Forelimb muscle (tissue), 1 donor: ENCODE measurements around the gene CD101. TPM values are rescaled to one million over a fixed set of nuclear protein-coding genes. Genes with fewer than 3 reads are reported as not detected.

Source experiments
- DNase-seq: peaks from one replicate; pipeline ENCODE4 v3.0.0-alpha.2; 2013; ENCODE audit warnings: low read depth
- polyA plus RNA-seq: library from polyadenylated mRNA; unstranded; fragments of 120-200 nt; gene quantifications from one replicate; pipeline ENCODE4 v1.2.1, GENCODE V29; 2013; ENCODE audit not compliant: insufficient read length

CD101 gene
- polyA plus RNA-seq, 1 donor: 4.3 TPM

- no peak for DNase-seq
These were observed 17.0 kb upstream of the CD101 start for GRCh38 chr1:116984406-116985160.

DNA sequence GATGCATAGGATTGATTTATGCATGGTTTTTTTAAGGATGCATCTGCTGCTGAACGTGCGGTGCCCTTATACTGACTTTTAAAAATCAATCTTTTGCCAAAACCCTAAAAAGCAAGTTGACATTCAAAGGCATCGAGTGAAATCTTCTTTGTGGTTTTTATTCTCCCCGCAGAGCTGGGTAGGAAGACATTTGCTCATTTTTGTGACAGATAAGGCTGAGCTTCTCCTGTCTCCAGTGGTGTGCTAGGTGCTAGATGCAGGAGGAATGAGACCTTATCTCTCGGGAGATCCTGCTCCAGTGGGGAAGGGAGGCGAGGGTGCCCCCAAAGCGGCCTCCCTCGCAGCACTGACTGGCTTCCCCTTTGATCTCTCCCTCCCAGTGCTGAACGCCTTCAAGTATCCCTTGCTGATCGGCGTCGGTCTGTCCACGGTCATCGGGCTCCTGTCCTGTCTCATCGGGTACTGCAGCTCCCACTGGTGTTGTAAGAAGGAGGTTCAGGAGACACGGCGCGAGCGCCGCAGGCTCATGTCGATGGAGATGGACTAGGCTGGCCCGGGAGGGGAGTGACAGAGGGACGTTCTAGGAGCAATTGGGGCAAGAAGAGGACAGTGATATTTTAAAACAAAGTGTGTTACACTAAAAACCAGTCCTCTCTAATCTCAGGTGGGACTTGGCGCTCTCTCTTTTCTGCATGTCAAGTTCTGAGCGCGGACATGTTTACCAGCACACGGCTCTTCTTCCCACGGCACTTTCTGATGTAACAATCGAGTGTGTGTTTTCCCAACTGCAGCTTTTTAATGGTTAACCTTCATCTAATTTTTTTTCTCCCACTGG is 14.9 kb upstream of the CD101 start:
- no peak for DNase-seq

DNA sequence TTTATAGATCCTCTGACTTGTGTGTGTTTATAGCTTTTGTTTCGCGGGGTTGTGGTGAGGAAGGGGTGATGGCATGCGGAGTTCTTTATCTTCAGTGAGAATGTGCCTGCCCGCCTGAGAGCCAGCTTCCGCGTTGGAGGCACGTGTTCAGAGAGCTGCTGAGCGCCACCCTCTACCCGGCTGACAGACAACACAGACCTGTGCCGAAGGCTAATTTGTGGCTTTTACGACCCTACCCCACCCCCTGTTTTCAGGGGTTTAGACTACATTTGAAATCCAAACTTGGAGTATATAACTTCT is 14.4 kb upstream of the CD101 start:
- DNase-seq: no peak

DNA sequence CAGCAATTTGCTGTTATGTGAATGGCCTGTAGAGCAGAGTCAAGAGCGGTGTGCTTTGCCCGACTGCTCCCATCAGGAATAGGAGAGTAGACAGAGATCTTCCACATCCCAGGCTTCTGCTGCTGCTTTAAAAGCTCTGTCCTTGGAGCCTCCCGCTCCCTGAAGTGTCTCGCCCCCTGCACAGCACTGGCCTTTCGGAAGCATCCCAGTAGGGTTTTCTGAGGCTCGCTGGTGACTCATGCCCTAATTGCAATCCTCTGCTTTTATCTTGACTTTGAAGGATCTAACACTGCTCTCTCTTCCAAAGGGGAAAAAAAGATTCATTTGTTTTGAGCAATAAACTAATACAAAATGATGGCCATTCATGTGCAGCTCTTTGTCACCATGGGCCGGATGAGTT is 13.3 kb upstream of the CD101 start:
- no peak for DNase-seq

DNA sequence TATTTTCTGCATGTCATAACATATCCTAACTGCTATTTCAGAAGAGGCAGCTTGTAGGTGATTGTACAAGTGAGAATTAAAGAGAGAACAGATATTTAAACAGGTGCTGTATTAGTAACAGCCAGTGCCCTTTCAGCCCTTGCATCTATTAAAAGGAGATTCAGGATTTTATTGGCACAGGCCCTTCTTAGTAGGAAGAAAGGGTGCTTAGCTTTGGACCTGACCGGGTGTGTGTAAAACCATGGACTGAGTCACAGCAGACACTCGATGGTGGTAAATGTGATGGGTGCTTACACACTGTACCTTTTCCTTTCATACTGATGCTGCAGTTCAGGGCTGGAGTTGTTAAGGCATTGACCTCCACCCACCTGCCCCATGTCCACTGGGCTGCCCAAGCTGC is 12.7 kb upstream of the CD101 start:
- DNase-seq: no peak

DNA sequence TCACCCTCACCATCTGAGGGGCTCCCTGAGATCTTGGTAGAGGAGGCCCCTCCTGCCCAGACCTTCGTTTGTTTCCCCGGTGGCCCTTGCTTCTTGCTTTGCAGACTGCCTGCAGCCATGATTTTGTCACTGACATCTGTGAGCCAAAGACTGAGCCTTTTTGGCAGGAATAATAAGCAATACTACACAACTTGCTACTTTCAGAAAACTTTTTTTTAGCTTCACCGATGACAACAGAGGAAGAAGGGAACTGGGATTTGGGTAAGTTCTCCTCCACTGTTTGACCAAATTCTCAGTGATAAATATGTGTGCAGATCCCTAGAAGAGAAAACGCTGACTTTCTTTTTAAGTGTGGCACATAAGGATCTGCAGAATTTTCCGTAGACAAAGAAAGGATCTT is 11.7 kb upstream of the CD101 start:
- peak; percentile 62 for DNase-seq

DNA sequence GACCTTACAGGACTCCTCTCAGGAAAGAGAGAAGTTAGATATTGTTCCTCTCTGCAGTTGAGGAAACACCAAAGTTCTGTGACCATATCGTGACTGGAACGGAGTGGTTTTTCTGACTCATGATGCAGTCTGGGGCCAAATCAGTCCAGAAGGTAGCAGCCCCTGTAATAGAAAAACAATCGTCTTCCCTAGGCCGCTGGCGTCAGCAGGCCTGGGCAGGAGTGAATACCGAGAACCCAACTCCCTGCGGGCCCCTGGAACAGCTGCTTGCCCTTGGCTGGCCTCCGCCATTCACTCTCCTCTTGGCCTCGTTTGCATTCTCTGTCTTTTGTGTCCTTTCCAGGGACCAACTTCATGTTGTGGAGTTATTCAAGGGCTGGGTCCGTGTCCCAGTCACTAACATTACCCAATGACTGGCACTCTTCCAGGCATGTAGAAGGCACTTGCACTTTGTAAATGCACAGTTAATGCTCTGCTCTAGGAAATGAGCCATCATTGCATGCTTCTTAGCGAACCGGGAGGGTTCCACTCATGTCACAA is 10.9 kb upstream of the CD101 start:
- DNase-seq: peak; percentile 66

DNA sequence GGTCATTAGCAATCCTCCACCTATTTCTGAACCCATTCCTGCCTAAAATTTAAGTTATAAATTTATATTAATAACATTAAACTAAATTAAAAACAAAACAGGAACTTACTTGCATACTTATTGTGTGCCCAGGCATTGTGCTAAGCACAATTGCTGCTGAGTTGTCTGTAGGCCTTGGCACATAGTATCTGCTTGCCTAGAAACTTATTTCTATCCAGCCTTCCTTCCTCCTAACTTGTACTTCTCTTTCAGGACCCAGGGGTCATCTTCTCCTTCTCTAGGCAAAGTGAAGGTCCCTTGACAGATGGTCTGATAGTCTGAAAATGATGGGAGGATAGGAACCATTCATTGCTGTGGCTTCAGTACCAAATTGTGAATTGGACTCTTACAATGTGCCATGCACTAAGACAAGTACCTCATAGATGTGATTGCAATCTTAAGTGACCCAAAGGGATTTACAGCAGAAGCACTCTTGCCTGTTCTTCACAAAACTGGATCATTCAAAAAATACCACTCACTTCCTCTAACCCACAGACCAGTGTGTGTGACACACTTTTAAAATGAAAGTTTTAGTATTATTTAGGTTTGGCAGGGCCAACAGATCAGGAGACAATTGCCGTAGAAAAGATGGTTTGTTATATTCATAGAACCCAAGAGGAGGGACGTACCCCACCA is 10.3 kb upstream of the CD101 start:
- no peak for DNase-seq

DNA sequence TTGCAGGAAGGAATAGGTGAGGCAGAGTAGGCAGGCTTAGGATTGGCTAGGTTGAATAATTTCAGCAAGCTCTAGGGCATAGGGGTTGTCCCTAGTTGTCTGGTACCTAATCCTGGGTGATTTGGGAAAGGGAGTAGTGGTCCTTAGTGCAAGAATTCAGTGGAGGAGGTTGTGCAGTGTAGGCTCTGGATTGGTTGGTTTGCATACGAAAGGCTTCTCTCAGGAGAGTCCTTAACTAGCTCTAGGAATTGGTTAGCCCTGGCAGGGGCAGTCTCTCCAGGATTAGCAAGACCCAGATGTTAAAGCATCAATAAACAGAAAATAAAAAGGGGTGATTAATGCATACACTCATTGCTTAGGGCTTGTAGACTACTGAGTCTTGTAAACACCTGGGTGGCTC is 9.6 kb upstream of the CD101 start:
- DNase-seq: no peak

DNA sequence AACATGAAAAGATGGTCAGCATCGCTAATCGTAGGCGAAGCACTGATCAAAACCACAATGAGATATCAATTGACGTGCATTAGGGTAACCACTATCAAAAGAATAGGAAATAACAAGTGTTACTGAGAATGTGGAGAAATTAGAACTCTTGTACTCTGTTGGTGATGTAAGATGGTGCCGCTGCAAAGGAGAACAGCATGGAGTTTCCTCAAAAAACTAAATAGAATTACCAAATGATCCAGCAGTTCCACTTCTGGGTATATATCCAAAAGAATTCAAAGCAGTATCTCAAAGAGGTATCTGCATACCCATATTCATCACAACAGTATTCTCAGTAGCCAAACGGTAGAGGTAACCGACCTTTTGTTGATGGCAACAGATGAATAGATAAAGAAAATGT is 8.3 kb upstream of the CD101 start:
- DNase-seq: no peak

GRCh38 chr1:116994411-116994810 is 7.1 kb upstream of the CD101 start:
- DNase-seq: no peak

- DNase-seq: no peak
These were observed 4.5 kb upstream of the CD101 start for GRCh38 chr1:116997066-116997465.

DNA sequence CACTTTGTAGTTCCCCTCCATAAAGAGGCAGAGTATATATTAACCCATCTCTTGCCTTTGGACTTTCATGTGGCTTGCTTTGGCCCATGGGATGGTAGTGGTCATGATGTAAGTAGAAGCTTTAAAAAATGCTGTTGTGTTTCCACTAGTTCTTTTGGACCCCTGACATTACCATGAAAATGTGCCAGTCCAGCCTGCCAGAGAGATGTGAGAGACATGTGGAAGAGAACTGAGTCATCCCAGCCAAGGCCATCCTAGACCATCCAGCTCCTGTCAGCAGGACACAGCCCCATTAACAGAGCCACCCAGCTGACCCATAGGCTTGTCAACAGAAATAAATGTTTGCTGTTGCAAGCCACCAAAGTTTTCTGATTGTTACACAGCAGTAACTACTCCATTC is 3.9 kb upstream of the CD101 start:
- DNase-seq: no peak

- no peak for DNase-seq
These were observed 2.0 kb upstream of the CD101 start for GRCh38 chr1:116999596-116999995.

DNA sequence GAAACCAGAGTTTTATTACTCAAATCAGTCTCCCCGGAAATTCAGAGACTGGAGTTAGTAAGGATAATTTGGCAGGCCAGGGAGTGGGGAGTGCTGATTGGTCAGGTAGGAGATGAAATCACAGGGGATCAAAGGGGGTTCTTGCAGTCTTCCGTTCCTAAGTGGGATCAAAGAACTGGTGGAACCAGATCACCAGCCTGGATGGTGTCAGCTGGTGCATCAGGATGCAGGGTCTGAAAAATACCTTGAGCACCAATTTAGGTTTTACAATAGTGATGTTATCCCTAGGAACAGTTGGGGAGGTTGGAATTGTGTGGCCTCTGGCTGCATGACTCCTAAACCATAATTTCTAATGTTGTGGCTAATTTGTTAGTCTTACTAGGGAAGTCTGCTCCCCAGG is 1.4 kb upstream of the CD101 start:
- no peak for DNase-seq

GRCh38 chr1:117003223-117003875 is 1.8 kb downstream of the CD101 start:
- DNase-seq: no peak

- no peak for DNase-seq
These were observed 6.1 kb downstream of the CD101 start for GRCh38 chr1:117007719-117008013.

GRCh38 chr1:117008656-117009055 is 7.1 kb downstream of the CD101 start:
- DNase-seq: no peak

GRCh38 chr1:117009132-117009531 is 7.6 kb downstream of the CD101 start:
- DNase-seq: no peak

- DNase-seq: no peak
These were observed 8.9 kb downstream of the CD101 start for GRCh38 chr1:117010310-117010969.

GRCh38 chr1:117011334-117011733 is 9.8 kb downstream of the CD101 start:
- no peak for DNase-seq
